Lung (tissue), 12 donors: ENCODE measurements around the gene GNAS-AS1. TPM values are rescaled to one million over a fixed set of nuclear protein-coding genes. Genes with fewer than 3 reads are reported as not detected.
A peak's percentile ranks its signal among the peaks of the same experiment; 100 is the strongest.

Source experiments
- ATAC-seq: fragments of 200-7000 bp; cut with Tn5 transposase; one replicate; pipeline ENCODE4 v1.9.1; 2020; ENCODE audit warnings: moderate number of reproducible peaks; ENCODE audit not compliant: insufficient read depth, low FRiP score
- DNase-seq, 3 donors: peaks; one replicate each; pipeline ENCODE4 v3.0.0-alpha.2; 2013 to 2017
- H3K27ac ChIP-seq, 2 donors: one replicate each; pipeline ENCODE4 v1.5.1; 2013; ENCODE audit warnings: mild to moderate bottlenecking in 2 of 2, moderate library complexity in 2 of 2, control low read depth in 1 of 2, inconsistent platforms in 1 of 2, low read depth in 1 of 2, low read length in 1 of 2
- H3K27me3 ChIP-seq, 3 donors: one replicate each; pipeline ENCODE4 v1.5.1; 2013; ENCODE audit warnings: low read length in 2 of 3; ENCODE audit not compliant: control insufficient read depth in 3 of 3, insufficient read depth in 3 of 3
- H3K36me3 ChIP-seq, 4 donors: one replicate each; pipeline ENCODE4 v1.5.1; 2013; ENCODE audit warnings: low read length in 4 of 4, mild to moderate bottlenecking in 1 of 4, moderate library complexity in 1 of 4; ENCODE audit not compliant: control insufficient read depth in 4 of 4, insufficient read depth in 4 of 4
- H3K4me1 ChIP-seq, 5 donors: one replicate each; pipeline ENCODE4 v1.5.1; 2013; ENCODE audit warnings: low read length in 5 of 5, mild to moderate bottlenecking in 2 of 5, moderate library complexity in 1 of 5; ENCODE audit not compliant: control insufficient read depth in 5 of 5, insufficient read depth in 5 of 5
- H3K4me3 ChIP-seq: one replicate; pipeline ENCODE4 v1.5.1; 2013; ENCODE audit warnings: mild to moderate bottlenecking, control low read depth, moderate library complexity
- H3K9ac ChIP-seq, 2 donors: one replicate each; pipeline ENCODE4 v1.5.1; 2013; ENCODE audit warnings: low read length in 2 of 2, control low read depth in 1 of 2; ENCODE audit not compliant: insufficient read depth in 1 of 2
- H3K9me3 ChIP-seq, 4 donors: one replicate each; pipeline ENCODE4 v1.5.1; 2013; ENCODE audit warnings: low read length in 3 of 4, mild to moderate bottlenecking in 1 of 4, moderate library complexity in 1 of 4; ENCODE audit not compliant: control insufficient read depth in 4 of 4, insufficient read depth in 3 of 4
- CTCF ChIP-seq: IDR thresholded peaks from 2 replicates; pipeline ENCODE4 v1.5.1; 2012; ENCODE audit warnings: mild to moderate bottlenecking; ENCODE audit errors: control extremely low read depth, extremely low read depth
- WGBS, 2 donors: extraction: QIAGEN DNeasy Blood & Tissue Kit; methylation state at CpG; one replicate each; pipeline ENCODE4 v1.1.7; 2013; 5-methylcytosine and 5-hydroxymethylcytosine counted together
- polyA plus RNA-seq, 2 donors: library from polyadenylated mRNA; stranded (reverse); fragments of 200-250 nt; gene quantifications; one replicate each; pipeline ENCODE4 v1.2.1, GENCODE V29; 2013
- total RNA-seq, 2 donors: library from RNA; depleted of rRNA in 1 of 2; stranded (reverse); fragments of >200 nt in 1 of 2; gene quantifications; one replicate each; pipeline ENCODE4 v1.2.1, GENCODE V29; 2014 to 2021
- donor health status: control.
- donor health status: control.
- donor health status: Bipolar disorder and iron deficiency.
- donor health status: healthy.
- donor health status: DM: yes; HTN: yes; CAD: no.

GNAS-AS1 gene
- total and polyA plus RNA-seq, 4 donors: 0.07 to 1.9 (median 0.74) TPM

- Histone ChIP-seq H3K9ac (peak overlapping the region in 1 of 2 donors; percentile 65), H3K4me3 (no peak overlapping the region), H3K27ac (no peak overlapping the region), H3K4me1 (no peaks in the 10 kb centered on the region), H3K36me3 (no peaks in the 10 kb centered on the region), H3K9me3 (peaks cover 0 to 1% (median 0%) of the 10 kb centered on the region in 4 donors), H3K27me3 (peaks cover 0 to 4% (median 0%) of the 10 kb centered on the region in 3 donors)
- 49 to 54% methylated on average over 14 of the region's 14 CpGs for WGBS, 2 donors
- ATAC-seq (no peak), DNase-seq (peak; percentile 48 to 65 (median 61))
- no peak for TF ChIP-seq CTCF
Observed at GRCh38 chr20:58868795-58869194, 18.1 kb upstream of the GNAS-AS1 start.

GRCh38 chr20:58867211-58867610 lies 16.5 kb upstream of the GNAS-AS1 start:
- no peak for DNase-seq
- H3K4me3 ChIP-seq: no peak overlapping the region
- no peaks in the 10 kb centered on the region for H3K4me1 ChIP-seq
- ATAC-seq: no peak
- H3K9ac ChIP-seq: no peak overlapping the region
- H3K27ac ChIP-seq: no peak overlapping the region
- H3K9me3 ChIP-seq: peaks cover 0 to 1% (median 0%) of the 10 kb centered on the region in 4 donors
- H3K27me3 ChIP-seq: peaks cover 0 to 7% (median 0%) of the 10 kb centered on the region in 3 donors
- 74 to 77% methylated on average over 5 of the region's 5 CpGs for WGBS, 2 donors
- TF ChIP-seq CTCF: no peak
- no peaks in the 10 kb centered on the region for H3K36me3 ChIP-seq

- no peak for TF ChIP-seq CTCF
- DNase-seq (no peak), ATAC-seq (no peak)
- no peaks in the 10 kb centered on the region for H3K36me3 ChIP-seq
- peaks cover 0 to 8% (median 0%) of the 10 kb centered on the region in 3 donors for H3K27me3 ChIP-seq
- no peaks in the 10 kb centered on the region for H3K4me1 ChIP-seq
- no peak overlapping the region for H3K9ac ChIP-seq
- no peak overlapping the region for H3K27ac ChIP-seq
- no peaks in the 10 kb centered on the region for H3K9me3 ChIP-seq
- 85 to 97% methylated on average over 2 of the region's 2 CpGs for WGBS, 2 donors
- H3K4me3 ChIP-seq: no peak overlapping the region
Observed at GRCh38 chr20:58865843-58866242, 15.1 kb upstream of the GNAS-AS1 start.

GRCh38 chr20:58864346-58864745 lies 13.6 kb upstream of the GNAS-AS1 start:
- H3K27ac ChIP-seq: no peak overlapping the region
- no peaks in the 10 kb centered on the region for H3K36me3 ChIP-seq
- DNase-seq (no peak), ATAC-seq (no peak)
- peaks cover 0 to 12% (median 2%) of the 10 kb centered on the region in 3 donors for H3K27me3 ChIP-seq
- no peaks in the 10 kb centered on the region for H3K9me3 ChIP-seq
- no peaks in the 10 kb centered on the region for H3K4me1 ChIP-seq
- no peak overlapping the region for H3K9ac ChIP-seq
- H3K4me3 ChIP-seq: no peak overlapping the region
- 48 to 54% methylated on average over 2 of the region's 2 CpGs for WGBS, 2 donors
- no peak for TF ChIP-seq CTCF
